NCI-H146 treated with DMSO at 0.1 percent for 48 hours (cell line): ENCODE results near the gene LRRC3C.
"Not testable (repeated sequence)": the region's sequence is repeated elsewhere in the genome, so short reads cannot be mapped to it uniquely, and the experiment has no call there.

Experiments
- DNase-seq: peaks from one replicate; lab custom pipeline; 2025; ENCODE audit not compliant: unreplicated experiment; lab: John Stamatoyannopoulos, UW

Gene LRRC3C

GRCh38 chr17:39927101-39927928, at the start of gene LRRC3C, which contains the start of gene ORMDL3:
LRRC3C (plus strand) TSS chr17:39927732; CDS start chr17:39941524, 13,792 bp downstream.
ORMDL3 (minus strand) TSS chr17:39927601; CDS start chr17:39924203, 3,398 bp downstream.
- DNase-seq, result peak; percentile 71

- not testable (repeated sequence) for DNase-seq
These were observed 41.4 kb upstream of the LRRC3C start for GRCh38 chr17:39886102-39886501.

- no peak for DNase-seq
These were observed 40.5 kb upstream of the LRRC3C start for GRCh38 chr17:39887078-39887477.

GRCh38 chr17:39889200-39889599, 38.3 kb upstream of the LRRC3C start:
- no peak for DNase-seq

GRCh38 chr17:39894681-39895376, 32.7 kb upstream of the LRRC3C start:
- DNase-seq, result no peak

GRCh38 chr17:39898088-39898487, 29.4 kb upstream of the LRRC3C start:
- no peak for DNase-seq

GRCh38 chr17:39899215-39899614, 28.3 kb upstream of the LRRC3C start:
- no peak for DNase-seq

- not testable (repeated sequence) for DNase-seq
These were observed 25.5 kb upstream of the LRRC3C start for GRCh38 chr17:39902027-39902426.

- no peak for DNase-seq
These were observed 24.2 kb upstream of the LRRC3C start for GRCh38 chr17:39903158-39903884.

GRCh38 chr17:39904990-39905288, 22.6 kb upstream of the LRRC3C start:
- no peak for DNase-seq

GRCh38 chr17:39908789-39909352, 18.7 kb upstream of the LRRC3C start:
- DNase-seq, result no peak

GRCh38 chr17:39913989-39914388, 13.5 kb upstream of the LRRC3C start:
- no peak for DNase-seq

GRCh38 chr17:39915559-39915958, 12.0 kb upstream of the LRRC3C start:
- no peak for DNase-seq

- DNase-seq, result no peak
These were observed 10.6 kb upstream of the LRRC3C start for GRCh38 chr17:39916918-39917317.

GRCh38 chr17:39919087-39919683, 8.3 kb upstream of the LRRC3C start:
- no peak for DNase-seq

GRCh38 chr17:39920218-39921210, 7.0 kb upstream of the LRRC3C start:
- no peak for DNase-seq

GRCh38 chr17:39921323-39921722, 6.2 kb upstream of the LRRC3C start:
- no peak for DNase-seq

- DNase-seq, result no peak
These were observed 5.5 kb upstream of the LRRC3C start for GRCh38 chr17:39922006-39922405.

GRCh38 chr17:39923230-39923629, 4.3 kb upstream of the LRRC3C start:
- DNase-seq, result no peak
